KOPT-K1 (cell line): Measurements from ENCODE around the gene SLIT1.

Source experiments
- H3K27ac ChIP-seq: fragments of 200-600 bp; sonication (generic); 2 replicates; pipeline ENCODE4 v1.5.1; 2016; ENCODE audit warnings: antibody characterized with exemption, mild to moderate bottlenecking, low read depth, low read length; ENCODE audit not compliant: poor library complexity, severe bottlenecking
- H3K36me3 ChIP-seq: fragments of 200-600 bp; sonication (generic); 2 replicates; pipeline ENCODE4 v1.5.1; 2017; ENCODE audit warnings: antibody characterized with exemption, mild to moderate bottlenecking, low read length, moderate library complexity; ENCODE audit not compliant: insufficient read depth
- H3K9me3 ChIP-seq: fragments of 200-600 bp; sonication (generic); 2 replicates; pipeline ENCODE4 v1.5.1; 2017; ENCODE audit warnings: antibody characterized with exemption, low read length, mild to moderate bottlenecking; ENCODE audit not compliant: insufficient read depth, poor library complexity, severe bottlenecking

SLIT1 gene

DNA sequence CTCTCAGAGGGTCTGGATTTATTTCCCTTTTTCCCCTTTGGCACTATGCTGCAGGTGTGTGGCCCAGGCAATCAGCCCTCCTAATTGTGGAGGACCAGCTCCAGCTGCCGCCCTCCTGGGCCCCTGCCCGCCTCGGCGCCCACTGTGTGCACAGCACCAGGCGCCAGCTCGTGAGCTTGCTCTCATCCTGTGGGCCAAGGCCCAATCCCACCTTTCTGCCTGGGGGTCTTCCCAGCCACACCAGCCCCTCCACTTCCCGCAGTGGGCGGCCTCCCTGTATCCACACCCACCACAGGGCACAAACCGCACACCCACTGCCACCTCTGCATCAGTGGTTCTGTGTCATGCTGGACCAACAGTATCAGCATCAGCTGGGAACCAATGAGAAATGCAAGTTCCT, 25.5 kb upstream of the SLIT1 start:
- Histone ChIP-seq H3K9me3 (no peaks in the 10 kb centered on the region), H3K36me3 (no peaks in the 10 kb centered on the region), H3K27ac (no peak overlapping the region)

GRCh38 chr10:97210543-97210960, 24.8 kb upstream of the SLIT1 start:
- no peak overlapping the region for H3K27ac ChIP-seq
- H3K36me3 ChIP-seq, result no peaks in the 10 kb centered on the region
- H3K9me3 ChIP-seq, result no peaks in the 10 kb centered on the region

- Histone ChIP-seq H3K27ac (no peak overlapping the region), H3K9me3 (no peaks in the 10 kb centered on the region), H3K36me3 (no peaks in the 10 kb centered on the region)
These were observed 22.1 kb upstream of the SLIT1 start for GRCh38 chr10:97207756-97208346.

- Histone ChIP-seq H3K27ac (no peak overlapping the region), H3K36me3 (no peaks in the 10 kb centered on the region), H3K9me3 (no peaks in the 10 kb centered on the region)
These were observed 21.4 kb upstream of the SLIT1 start for GRCh38 chr10:97207131-97207530.

- Histone ChIP-seq H3K27ac (no peak overlapping the region), H3K36me3 (no peaks in the 10 kb centered on the region), H3K9me3 (no peaks in the 10 kb centered on the region)
These were observed 19.3 kb upstream of the SLIT1 start for GRCh38 chr10:97204826-97205679.

GRCh38 chr10:97203220-97203619, 17.5 kb upstream of the SLIT1 start:
- no peaks in the 10 kb centered on the region for H3K9me3 ChIP-seq
- H3K27ac ChIP-seq, result no peak overlapping the region
- no peaks in the 10 kb centered on the region for H3K36me3 ChIP-seq

GRCh38 chr10:97200616-97201015, 14.9 kb upstream of the SLIT1 start:
- H3K27ac ChIP-seq, result peak overlapping the region; percentile 63
- H3K9me3 ChIP-seq, result no peaks in the 10 kb centered on the region
- no peaks in the 10 kb centered on the region for H3K36me3 ChIP-seq

GRCh38 chr10:97199152-97199551, 13.4 kb upstream of the SLIT1 start:
- Histone ChIP-seq H3K36me3 (no peaks in the 10 kb centered on the region), H3K9me3 (no peaks in the 10 kb centered on the region), H3K27ac (peak overlapping the region; percentile 63)

DNA sequence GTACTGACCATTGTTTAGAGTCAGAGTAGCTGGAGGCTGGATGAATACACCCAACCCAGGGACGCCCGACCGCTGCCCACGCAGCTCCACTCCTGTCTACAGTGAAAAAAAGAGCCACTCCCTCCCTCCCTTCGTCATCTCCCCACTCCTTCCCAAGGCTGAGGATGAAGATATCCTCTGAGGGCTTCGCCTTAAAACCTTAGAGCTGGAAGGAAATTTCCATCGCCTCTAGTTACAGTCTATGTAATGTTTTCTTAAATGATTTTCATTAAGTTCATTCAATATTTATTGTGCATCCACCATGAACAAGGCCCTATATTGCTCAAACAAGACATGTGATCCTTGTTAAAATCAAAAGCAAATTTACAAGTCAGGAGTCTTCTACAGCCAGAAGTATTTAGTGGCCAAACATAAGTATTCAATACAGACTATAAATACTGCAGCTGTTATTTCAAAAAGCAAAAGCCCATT, 11.3 kb upstream of the SLIT1 start:
- no peaks in the 10 kb centered on the region for H3K9me3 ChIP-seq
- H3K36me3 ChIP-seq, result no peaks in the 10 kb centered on the region
- peak overlapping the region; percentile 82 for H3K27ac ChIP-seq

DNA sequence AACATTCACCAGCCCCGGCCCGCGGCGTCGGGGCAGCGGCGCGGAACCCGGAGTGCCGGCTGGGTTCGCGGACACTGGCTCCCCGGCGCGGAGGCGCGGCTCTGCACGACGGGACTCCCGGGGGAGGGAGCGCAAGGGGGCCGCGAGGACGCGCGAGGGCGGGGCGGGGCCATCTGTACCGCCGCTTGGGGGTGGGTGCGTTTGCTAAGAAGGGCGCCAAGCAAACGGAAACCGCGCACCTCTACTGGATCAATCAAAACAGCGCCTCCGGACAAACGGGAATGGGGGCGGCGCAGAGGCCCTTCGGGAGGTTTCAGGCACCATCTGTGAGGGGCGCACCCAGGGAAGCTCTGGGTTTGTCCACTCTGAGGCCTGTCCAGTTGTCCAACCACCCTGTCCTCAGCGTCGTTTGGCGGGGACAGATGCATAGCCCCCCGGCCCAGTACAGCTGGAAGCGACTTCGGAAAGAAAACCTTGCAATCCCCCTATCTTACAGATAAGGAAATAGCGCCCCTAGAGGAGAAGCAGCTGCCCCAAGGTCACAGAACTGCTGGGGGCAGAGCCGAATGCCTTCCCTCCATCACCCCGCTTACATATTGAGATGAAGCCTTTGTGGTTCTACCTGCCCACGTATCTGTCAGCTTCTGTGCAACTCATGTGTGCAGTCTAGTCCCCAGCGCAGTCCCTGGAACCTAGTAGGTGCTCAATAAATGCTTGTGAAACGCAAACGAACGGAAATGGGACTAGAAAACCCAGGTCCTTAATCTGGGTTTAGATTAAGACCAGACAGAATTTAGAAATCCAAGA, 10.7 kb upstream of the SLIT1 start:
- H3K9me3 ChIP-seq, result no peaks in the 10 kb centered on the region
- peak overlapping the region; percentile 82 for H3K27ac ChIP-seq
- H3K36me3 ChIP-seq, result no peaks in the 10 kb centered on the region

DNA sequence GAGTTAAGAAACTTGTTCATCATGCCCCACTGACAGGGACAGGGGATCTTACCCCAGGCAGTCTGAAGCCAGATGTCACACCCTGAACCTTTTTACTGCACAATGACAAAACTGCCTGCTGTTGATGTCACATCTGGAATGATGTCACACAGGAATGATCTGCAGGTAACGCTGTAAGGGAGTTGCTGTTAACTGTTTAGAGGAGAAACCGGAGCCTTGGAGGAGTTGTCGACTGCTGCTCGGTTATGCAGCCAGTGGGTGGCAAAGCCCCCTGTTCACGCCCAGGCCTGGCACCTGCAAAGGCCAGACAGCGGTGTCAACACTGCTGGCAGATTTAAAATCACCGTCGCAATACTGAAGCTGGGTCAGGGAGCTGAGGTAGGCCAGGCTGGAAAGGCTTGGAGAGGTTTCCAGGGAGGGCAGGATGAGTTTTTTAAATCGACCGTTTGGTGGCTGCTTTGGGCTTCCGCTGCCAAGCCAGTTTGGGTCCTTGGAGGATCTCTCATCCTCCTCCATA, 10.0 kb upstream of the SLIT1 start:
- peak overlapping the region; percentile 82 for H3K27ac ChIP-seq
- no peaks in the 10 kb centered on the region for H3K36me3 ChIP-seq
- no peaks in the 10 kb centered on the region for H3K9me3 ChIP-seq

- Histone ChIP-seq H3K9me3 (no peaks in the 10 kb centered on the region), H3K36me3 (no peaks in the 10 kb centered on the region), H3K27ac (no peak overlapping the region)
These were observed 7.2 kb upstream of the SLIT1 start for GRCh38 chr10:97192952-97193435.

- H3K36me3 ChIP-seq, result no peaks in the 10 kb centered on the region
- H3K27ac ChIP-seq, result peak overlapping the region; percentile 82
- H3K9me3 ChIP-seq, result no peaks in the 10 kb centered on the region
These were observed 4.7 kb upstream of the SLIT1 start for GRCh38 chr10:97190450-97190849.

DNA sequence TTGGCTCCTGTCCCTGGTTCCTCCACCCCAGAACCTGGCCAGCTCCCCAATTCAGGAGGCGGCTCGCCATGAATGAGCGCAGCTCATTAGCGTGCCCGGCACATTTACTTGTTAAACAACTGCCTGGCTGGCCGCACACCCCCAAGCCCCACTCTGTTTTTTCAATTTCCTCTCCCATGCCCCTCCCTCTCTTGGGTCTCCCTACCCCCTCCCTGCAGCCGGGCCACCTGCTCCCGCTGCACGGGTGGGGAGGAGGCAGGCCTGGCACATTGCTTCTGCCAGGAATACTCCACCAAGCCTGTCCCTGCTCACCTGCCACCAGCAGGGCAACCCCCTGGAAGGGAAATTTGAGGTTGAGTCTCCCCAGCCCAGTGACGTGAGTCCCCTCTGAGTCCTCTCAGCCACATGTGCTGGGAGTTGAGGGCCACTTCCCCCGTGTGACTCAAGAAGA, 2.5 kb upstream of the SLIT1 start:
- H3K9me3 ChIP-seq, result no peaks in the 10 kb centered on the region
- H3K27ac ChIP-seq, result peak overlapping the region; percentile 82
- no peaks in the 10 kb centered on the region for H3K36me3 ChIP-seq

DNA sequence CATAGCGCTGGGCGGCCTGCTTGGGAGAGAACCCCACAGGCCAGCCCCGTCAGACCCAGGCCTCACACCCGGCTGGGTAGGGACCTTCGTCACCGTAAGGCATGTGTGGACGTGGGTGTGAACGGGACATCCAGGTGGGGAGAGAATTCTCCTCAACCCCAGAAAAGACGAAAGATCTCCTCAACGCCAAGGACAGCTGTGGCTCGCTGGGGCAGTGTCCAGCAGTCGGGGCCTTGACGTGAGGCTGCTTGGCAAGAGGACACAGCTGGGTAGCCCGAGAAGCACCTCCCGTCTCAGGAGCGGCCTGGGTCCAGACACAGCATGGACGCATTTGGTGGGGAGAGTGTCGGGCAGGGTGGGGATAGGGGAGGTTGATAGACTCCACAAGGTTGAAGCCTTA, 1.2 kb upstream of the SLIT1 start:
- peaks cover 8% of the 10 kb centered on the region for H3K36me3 ChIP-seq
- no peaks in the 10 kb centered on the region for H3K9me3 ChIP-seq
- H3K27ac ChIP-seq, result peak overlapping the region; percentile 82
